Measurements from ENCODE around the gene CADPS.

Gene CADPS

DNA sequence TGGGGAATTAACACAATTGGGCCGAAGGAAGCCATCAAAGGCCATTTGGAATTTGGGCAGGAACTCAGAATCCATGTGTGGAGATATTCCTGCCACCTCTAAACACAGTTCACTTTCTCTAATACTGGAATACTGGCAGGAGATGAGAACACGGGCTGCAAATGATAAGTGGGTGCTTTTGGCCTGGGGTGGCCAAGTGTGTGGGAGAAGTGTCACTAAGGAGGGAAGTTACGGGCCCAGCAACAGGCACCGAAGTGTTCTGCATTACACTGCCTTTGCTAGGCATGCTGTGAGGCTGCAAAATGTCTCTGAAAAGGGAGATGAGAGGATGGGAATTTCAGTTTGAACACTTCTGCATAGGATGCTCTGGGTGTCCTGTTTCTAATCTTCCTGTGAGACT lies 412.4 kb downstream of the CADPS start:
- Histone ChIP-seq H3K79me2 (ENCODE audit: insufficient read depth, low read depth) (no peaks in the 10 kb centered on the region), H3K27me3 (ENCODE audit: insufficient read depth, low read depth) (no peaks in the 10 kb centered on the region), H4K20me1 (ENCODE audit: insufficient read depth) (no peaks in the 10 kb centered on the region), H3K4me3 (IDR thresholded peaks at IDR 0.05; ENCODE audit: insufficient read depth, low read depth, low read length) (no peak overlapping the region), H3K4me1 (ENCODE audit: low read depth, poor library complexity, severe bottlenecking) (no peaks in the 10 kb centered on the region), H3K36me3 (ENCODE audit: insufficient read depth) (no peaks in the 10 kb centered on the region), H3K27ac (no peak overlapping the region), H3K9ac (no peak overlapping the region), H2AFZ (ENCODE audit: low read depth) (no peak overlapping the region), H3K4me2 (no peak overlapping the region)
- TF ChIP-seq, protein P1, sequence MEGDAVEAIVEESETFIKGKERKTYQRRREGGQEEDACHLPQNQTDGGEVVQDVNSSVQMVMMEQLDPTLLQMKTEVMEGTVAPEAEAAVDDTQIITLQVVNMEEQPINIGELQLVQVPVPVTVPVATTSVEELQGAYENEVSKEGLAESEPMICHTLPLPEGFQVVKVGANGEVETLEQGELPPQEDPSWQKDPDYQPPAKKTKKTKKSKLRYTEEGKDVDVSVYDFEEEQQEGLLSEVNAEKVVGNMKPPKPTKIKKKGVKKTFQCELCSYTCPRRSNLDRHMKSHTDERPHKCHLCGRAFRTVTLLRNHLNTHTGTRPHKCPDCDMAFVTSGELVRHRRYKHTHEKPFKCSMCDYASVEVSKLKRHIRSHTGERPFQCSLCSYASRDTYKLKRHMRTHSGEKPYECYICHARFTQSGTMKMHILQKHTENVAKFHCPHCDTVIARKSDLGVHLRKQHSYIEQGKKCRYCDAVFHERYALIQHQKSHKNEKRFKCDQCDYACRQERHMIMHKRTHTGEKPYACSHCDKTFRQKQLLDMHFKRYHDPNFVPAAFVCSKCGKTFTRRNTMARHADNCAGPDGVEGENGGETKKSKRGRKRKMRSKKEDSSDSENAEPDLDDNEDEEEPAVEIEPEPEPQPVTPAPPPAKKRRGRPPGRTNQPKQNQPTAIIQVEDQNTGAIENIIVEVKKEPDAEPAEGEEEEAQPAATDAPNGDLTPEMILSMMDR (conservative IDR thresholded peaks at IDR 0.05; ENCODE audit: low read depth, low read length), result no peak

GRCh38 chr3:62462104-62462762 lies 413.0 kb downstream of the CADPS start:
- Histone ChIP-seq H3K4me3 (IDR thresholded peaks at IDR 0.05; ENCODE audit: insufficient read depth, low read depth, low read length) (no peak overlapping the region), H3K79me2 (ENCODE audit: insufficient read depth, low read depth) (no peaks in the 10 kb centered on the region), H3K4me1 (ENCODE audit: low read depth, poor library complexity, severe bottlenecking) (no peaks in the 10 kb centered on the region), H3K27me3 (ENCODE audit: insufficient read depth, low read depth) (no peaks in the 10 kb centered on the region), H3K36me3 (ENCODE audit: insufficient read depth) (no peaks in the 10 kb centered on the region), H4K20me1 (ENCODE audit: insufficient read depth) (no peaks in the 10 kb centered on the region), H3K27ac (no peak overlapping the region), H3K4me2 (no peak overlapping the region), H2AFZ (ENCODE audit: low read depth) (no peak overlapping the region), H3K9ac (no peak overlapping the region)
- TF ChIP-seq, protein P1 (conservative IDR thresholded peaks at IDR 0.05; ENCODE audit: low read depth, low read length), result no peak

DNA sequence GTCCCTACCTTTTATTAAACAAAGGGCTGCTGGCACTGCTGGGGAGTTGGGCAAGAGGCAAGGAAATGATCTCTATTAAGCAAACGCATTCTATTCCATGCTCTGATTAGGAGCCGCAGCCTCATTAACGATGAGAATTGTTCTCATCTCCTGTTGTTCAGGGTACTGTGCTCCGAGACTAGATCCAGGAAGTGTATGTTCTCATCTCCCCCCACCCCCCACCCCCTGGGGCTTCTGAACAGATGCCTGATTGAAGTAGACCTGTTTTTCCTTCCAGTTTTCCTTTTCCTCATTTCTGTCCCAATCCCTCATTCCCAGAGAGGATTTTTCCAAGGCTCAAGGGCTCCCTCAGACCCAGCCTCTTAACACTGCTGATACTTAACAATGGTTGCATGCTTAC lies 420.3 kb downstream of the CADPS start:
- Histone ChIP-seq H2AFZ (ENCODE audit: low read depth) (no peak overlapping the region), H3K4me1 (ENCODE audit: low read depth, poor library complexity, severe bottlenecking) (no peaks in the 10 kb centered on the region), H3K27me3 (ENCODE audit: insufficient read depth, low read depth) (no peaks in the 10 kb centered on the region), H3K4me2 (no peak overlapping the region), H3K4me3 (IDR thresholded peaks at IDR 0.05; ENCODE audit: insufficient read depth, low read depth, low read length) (no peak overlapping the region), H3K79me2 (ENCODE audit: insufficient read depth, low read depth) (no peaks in the 10 kb centered on the region), H3K9ac (no peak overlapping the region), H3K27ac (no peak overlapping the region), H3K36me3 (ENCODE audit: insufficient read depth) (no peaks in the 10 kb centered on the region), H4K20me1 (ENCODE audit: insufficient read depth) (no peaks in the 10 kb centered on the region)
- TF ChIP-seq, protein P1 (conservative IDR thresholded peaks at IDR 0.05; ENCODE audit: low read depth, low read length), result no peak

GRCh38 chr3:62453448-62453847 lies 421.8 kb downstream of the CADPS start:
- Histone ChIP-seq H3K27me3 (ENCODE audit: insufficient read depth, low read depth) (no peaks in the 10 kb centered on the region), H3K79me2 (ENCODE audit: insufficient read depth, low read depth) (no peaks in the 10 kb centered on the region), H3K4me3 (IDR thresholded peaks at IDR 0.05; ENCODE audit: insufficient read depth, low read depth, low read length) (no peak overlapping the region), H3K36me3 (ENCODE audit: insufficient read depth) (no peaks in the 10 kb centered on the region), H3K27ac (no peak overlapping the region), H2AFZ (ENCODE audit: low read depth) (no peak overlapping the region), H3K9ac (no peak overlapping the region), H3K4me1 (ENCODE audit: low read depth, poor library complexity, severe bottlenecking) (no peaks in the 10 kb centered on the region), H3K4me2 (no peak overlapping the region), H4K20me1 (ENCODE audit: insufficient read depth) (no peaks in the 10 kb centered on the region)
- TF ChIP-seq, protein P1 (conservative IDR thresholded peaks at IDR 0.05; ENCODE audit: low read depth, low read length), result no peak

Measured in KMS-11 (cell line).